Activated naive CD8-positive, alpha-beta T cell treated with anti-CD3 and anti-CD28 coated beads for 36 hours (primary cell): Measurements from ENCODE around the gene CUEDC1. TPM values are rescaled to one million over a fixed set of nuclear protein-coding genes. Genes with fewer than 3 reads are reported as not detected.
A peak's percentile ranks its signal among the peaks of the same experiment; 100 is the strongest.
"Not testable (repeated sequence)": the region's sequence is repeated elsewhere in the genome, so short reads cannot be mapped to it uniquely, and the experiment has no call there.

Experiments
- DNase-seq: peaks from one replicate; pipeline ENCODE4 v3.0.0; 2021
- H3K27ac Mint-ChIP-seq: one replicate; pipeline ENCODE4 v1.8.0; 2022; ENCODE audit warnings: mild to moderate bottlenecking, moderate library complexity, mixed read lengths
- H3K27me3 Mint-ChIP-seq: one replicate; pipeline ENCODE4 v1.8.0; 2022; ENCODE audit warnings: mild to moderate bottlenecking, mixed read lengths
- H3K36me3 Mint-ChIP-seq: one replicate; pipeline ENCODE4 v1.8.0; 2021; ENCODE audit warnings: mild to moderate bottlenecking, mixed read lengths
- H3K4me1 Mint-ChIP-seq: one replicate; pipeline ENCODE4 v1.8.0; 2021; ENCODE audit warnings: mixed read lengths
- H3K4me3 Mint-ChIP-seq: one replicate; pipeline ENCODE4 v1.8.0; 2022; ENCODE audit warnings: mild to moderate bottlenecking, moderate library complexity, mixed read lengths
- H3K9me3 Mint-ChIP-seq: one replicate; pipeline ENCODE4 v1.8.0; 2022; ENCODE audit warnings: mixed read lengths
- total RNA-seq, 2 experiments: library from RNA; stranded (reverse); gene quantifications; one replicate each; pipeline ENCODE4 v1.2.3, GENCODE V29; 2021

Gene CUEDC1
- total RNA-seq, 2 experiments from 2014 or later = 0.14 to 0.18 TPM

- Mint-ChIP-seq H3K4me1 (peaks cover 9% of the 10 kb centered on the region), H3K36me3 (no peaks in the 10 kb centered on the region), H3K27ac (no peak overlapping the region), H3K9me3 (no peaks in the 10 kb centered on the region), H3K4me3 (no peak overlapping the region), H3K27me3 (peaks cover 20% of the 10 kb centered on the region)
- no peak for DNase-seq
Observed at GRCh38 chr17:57856792-57857620, 98.2 kb downstream of the CUEDC1 start.

GRCh38 chr17:57855391-57856035 lies 99.7 kb downstream of the CUEDC1 start:
- Mint-ChIP-seq H3K27ac (no peak overlapping the region), H3K4me3 (no peak overlapping the region), H3K27me3 (peaks cover 13% of the 10 kb centered on the region), H3K4me1 (peaks cover 12% of the 10 kb centered on the region), H3K36me3 (no peaks in the 10 kb centered on the region), H3K9me3 (no peaks in the 10 kb centered on the region)
- no peak for DNase-seq

- peaks cover 11% of the 10 kb centered on the region for H3K36me3 Mint-ChIP-seq
- H3K4me3 Mint-ChIP-seq = no peak overlapping the region
- no peaks in the 10 kb centered on the region for H3K9me3 Mint-ChIP-seq
- H3K27ac Mint-ChIP-seq = no peak overlapping the region
- peaks cover 14% of the 10 kb centered on the region for H3K4me1 Mint-ChIP-seq
- no peak for DNase-seq
- no peaks in the 10 kb centered on the region for H3K27me3 Mint-ChIP-seq
Observed at GRCh38 chr17:57853695-57854094, 101.5 kb downstream of the CUEDC1 start.

GRCh38 chr17:57852955-57853328 lies 102.3 kb downstream of the CUEDC1 start:
- H3K27ac Mint-ChIP-seq = no peak overlapping the region
- H3K4me1 Mint-ChIP-seq = peaks cover 21% of the 10 kb centered on the region
- no peaks in the 10 kb centered on the region for H3K9me3 Mint-ChIP-seq
- no peaks in the 10 kb centered on the region for H3K27me3 Mint-ChIP-seq
- no peak for DNase-seq
- H3K4me3 Mint-ChIP-seq = no peak overlapping the region
- peaks cover 11% of the 10 kb centered on the region for H3K36me3 Mint-ChIP-seq

- Mint-ChIP-seq H3K4me3 (no peak overlapping the region), H3K9me3 (no peaks in the 10 kb centered on the region), H3K4me1 (peaks cover 22% of the 10 kb centered on the region), H3K27me3 (no peaks in the 10 kb centered on the region), H3K27ac (no peak overlapping the region), H3K36me3 (peaks cover 11% of the 10 kb centered on the region)
- DNase-seq = no peak
Observed at GRCh38 chr17:57852092-57852954, 102.9 kb downstream of the CUEDC1 start.

GRCh38 chr17:57849874-57850754 lies 105.1 kb downstream of the CUEDC1 start, which contains the start of gene MRPS23:
TSS of gene MRPS23 (minus strand) at chr17:57850044. CDS start at chr17:57850010, 34 bp downstream.
- H3K9me3 Mint-ChIP-seq = no peaks in the 10 kb centered on the region
- peaks cover 29% of the 10 kb centered on the region for H3K4me1 Mint-ChIP-seq
- H3K36me3 Mint-ChIP-seq = peaks cover 16% of the 10 kb centered on the region
- peak within 1 kb of the TSS; percentile 98 for H3K27ac Mint-ChIP-seq
- peak within 1 kb of the TSS; percentile 98 for H3K4me3 Mint-ChIP-seq
- H3K27me3 Mint-ChIP-seq = no peaks in the 10 kb centered on the region
- DNase-seq = peak; percentile 98

GRCh38 chr17:57849163-57849873 lies 105.9 kb downstream of the CUEDC1 start:
- H3K36me3 Mint-ChIP-seq = peaks cover 19% of the 10 kb centered on the region
- H3K27ac Mint-ChIP-seq = peak overlapping the region; percentile 98
- H3K27me3 Mint-ChIP-seq = no peaks in the 10 kb centered on the region
- H3K4me3 Mint-ChIP-seq = peak overlapping the region; percentile 98
- DNase-seq = no peak
- no peaks in the 10 kb centered on the region for H3K9me3 Mint-ChIP-seq
- peaks cover 31% of the 10 kb centered on the region for H3K4me1 Mint-ChIP-seq

GRCh38 chr17:57846056-57846945 lies 108.9 kb downstream of the CUEDC1 start:
- peaks cover 29% of the 10 kb centered on the region for H3K4me1 Mint-ChIP-seq
- H3K36me3 Mint-ChIP-seq = peaks cover 21% of the 10 kb centered on the region
- not testable (repeated sequence) for H3K27ac Mint-ChIP-seq

GRCh38 chr17:57842280-57842679 lies 112.9 kb downstream of the CUEDC1 start:
- H3K27ac Mint-ChIP-seq = no peak overlapping the region
- no peak overlapping the region for H3K4me3 Mint-ChIP-seq
- no peak for DNase-seq
- H3K9me3 Mint-ChIP-seq = no peaks in the 10 kb centered on the region
- peaks cover 13% of the 10 kb centered on the region for H3K36me3 Mint-ChIP-seq
- H3K27me3 Mint-ChIP-seq = no peaks in the 10 kb centered on the region
- H3K4me1 Mint-ChIP-seq = peaks cover 16% of the 10 kb centered on the region

More at GRCh38 chr17:57846056-57846945, 108.9 kb downstream of the CUEDC1 start:
- H3K27me3 Mint-ChIP-seq, H3K4me3 Mint-ChIP-seq, DNase-seq, H3K9me3 Mint-ChIP-seq: not testable (repeated sequence)

GRCh38 chr17:57839571-57839923 lies 115.7 kb downstream of the CUEDC1 start:
- no peak overlapping the region for H3K27ac Mint-ChIP-seq
- no peak for DNase-seq
- H3K27me3 Mint-ChIP-seq = no peaks in the 10 kb centered on the region
- no peaks in the 10 kb centered on the region for H3K9me3 Mint-ChIP-seq
- peaks cover 9% of the 10 kb centered on the region for H3K36me3 Mint-ChIP-seq
- peaks cover 7% of the 10 kb centered on the region for H3K4me1 Mint-ChIP-seq
- H3K4me3 Mint-ChIP-seq = no peak overlapping the region

- Mint-ChIP-seq H3K4me3 (no peak overlapping the region), H3K4me1 (peaks cover 12% of the 10 kb centered on the region), H3K9me3 (no peaks in the 10 kb centered on the region), H3K27ac (no peak overlapping the region), H3K27me3 (no peaks in the 10 kb centered on the region), H3K36me3 (peaks cover 9% of the 10 kb centered on the region)
- no peak for DNase-seq
Observed at GRCh38 chr17:57838857-57839570, 116.2 kb downstream of the CUEDC1 start.

- peaks cover 14% of the 10 kb centered on the region for H3K4me1 Mint-ChIP-seq
- H3K27ac Mint-ChIP-seq = no peak overlapping the region
- no peak overlapping the region for H3K4me3 Mint-ChIP-seq
- no peaks in the 10 kb centered on the region for H3K9me3 Mint-ChIP-seq
- DNase-seq = no peak
- no peaks in the 10 kb centered on the region for H3K27me3 Mint-ChIP-seq
- peaks cover 7% of the 10 kb centered on the region for H3K36me3 Mint-ChIP-seq
Observed at GRCh38 chr17:57838453-57838852, 116.8 kb downstream of the CUEDC1 start.
